GM21447 (cell line): ENCODE data around the gene PDZRN3.

ENCODE experiments used
- ATAC-seq: cut with Tn5 transposase; IDR thresholded peaks from one replicate; pipeline ENCODE4 v1.9.1; 2021; ENCODE audit not compliant: unreplicated experiment

PDZRN3 gene

DNA sequence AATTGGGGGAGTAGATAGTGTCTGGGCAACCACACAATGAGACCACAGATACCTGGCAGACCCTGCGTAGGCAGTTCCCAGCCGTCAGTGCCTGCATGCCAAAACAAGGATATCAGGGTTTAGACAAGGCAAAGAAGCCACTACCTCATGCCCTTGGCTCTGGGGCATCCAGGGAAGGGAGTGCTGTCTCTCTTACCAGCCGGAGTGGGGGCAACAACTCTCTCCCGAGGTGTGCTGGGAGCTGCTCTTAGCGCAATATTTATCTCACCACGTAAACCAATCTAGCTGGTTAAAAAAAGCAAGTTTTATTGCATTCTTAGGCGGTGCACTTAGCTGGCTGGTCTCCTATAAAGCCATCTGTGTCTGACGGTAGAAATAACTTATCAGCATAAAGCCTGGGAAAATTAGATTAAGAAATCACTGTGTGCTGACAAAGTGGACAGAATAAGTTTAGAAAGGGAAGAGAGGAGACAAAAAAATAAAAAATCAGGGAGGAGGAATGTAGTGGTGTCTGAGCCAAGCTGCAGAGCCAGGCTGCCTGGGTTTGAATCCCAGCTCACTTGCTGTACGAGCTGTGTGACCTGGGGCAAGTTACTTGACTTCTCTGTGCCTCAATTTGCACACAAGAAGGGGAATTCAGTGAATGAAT, 273.2 kb downstream of the PDZRN3 start:
- no peak for ATAC-seq

- ATAC-seq: no peak
These were observed 273.7 kb downstream of the PDZRN3 start for GRCh38 chr3:73350996-73351395.

- no peak for ATAC-seq
These were observed 275.1 kb downstream of the PDZRN3 start for GRCh38 chr3:73349657-73350056.

DNA sequence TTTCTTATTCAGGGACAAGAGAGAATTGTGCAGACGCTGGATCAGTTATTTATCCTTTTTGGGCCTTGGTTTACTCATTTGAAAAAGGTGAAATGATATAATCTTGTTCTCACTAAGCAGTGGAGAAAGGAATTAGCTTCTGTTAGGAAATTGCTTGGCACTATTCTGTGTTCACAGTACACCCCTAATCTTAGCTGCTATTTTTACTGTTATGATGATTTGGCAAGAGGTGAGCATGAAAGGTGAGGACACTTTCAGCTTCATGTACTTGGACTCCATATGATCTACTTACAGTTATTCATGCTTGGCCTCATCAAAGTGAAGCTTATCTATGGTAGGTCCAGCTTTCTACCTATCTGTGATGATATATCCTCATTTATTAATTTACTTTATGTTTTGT, 282.7 kb downstream of the PDZRN3 start:
- ATAC-seq: no peak

DNA sequence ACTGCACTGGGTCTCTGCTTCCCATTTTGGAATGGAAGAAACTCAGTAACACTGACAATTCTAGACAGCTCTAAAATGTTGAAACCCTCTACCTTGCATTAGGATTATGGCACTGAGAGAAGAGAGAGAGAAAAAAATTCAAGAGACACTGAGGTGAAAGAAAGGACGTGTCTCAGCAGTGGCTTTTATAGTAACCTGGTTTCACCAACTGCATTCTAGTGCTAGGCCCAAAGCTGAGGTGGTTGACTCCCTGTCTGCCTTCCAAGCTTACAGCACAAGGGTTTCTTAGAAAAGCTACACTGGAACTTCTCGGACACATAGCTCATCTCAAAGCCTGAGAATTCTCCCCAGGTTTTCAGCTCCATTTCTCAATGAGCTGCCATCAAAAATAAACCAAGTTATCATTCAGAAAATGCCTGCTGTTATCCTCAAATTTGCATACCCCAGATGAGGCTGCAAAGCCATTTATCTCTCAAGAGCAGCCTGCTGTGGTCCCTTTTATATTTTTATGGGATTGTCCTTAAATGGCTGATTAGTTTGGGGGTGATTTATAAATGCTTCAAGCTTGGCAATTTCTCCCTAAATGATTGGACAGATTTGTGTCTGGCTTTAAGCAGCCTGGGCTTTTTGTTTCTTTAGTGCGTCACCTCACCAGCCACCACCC, 283.3 kb downstream of the PDZRN3 start:
- no peak for ATAC-seq

DNA sequence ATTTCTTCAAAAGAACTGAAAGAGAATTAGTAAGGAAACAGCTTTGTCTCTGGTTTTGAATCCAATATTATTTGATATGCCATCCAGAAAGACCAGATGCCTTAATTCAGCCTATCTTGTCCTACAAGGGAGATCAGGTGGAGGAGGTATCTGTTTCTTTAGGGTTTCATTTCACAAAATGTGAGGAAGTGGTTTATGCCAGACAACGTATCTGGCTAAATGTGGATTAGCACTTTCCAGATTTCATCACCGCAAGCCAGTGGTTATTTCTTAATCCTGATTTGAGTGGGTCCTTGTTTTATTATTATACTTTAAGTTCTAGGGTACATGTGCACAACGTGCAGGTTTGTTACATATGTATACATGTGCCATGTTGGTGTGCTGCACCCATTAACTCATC, 292.2 kb downstream of the PDZRN3 start:
- ATAC-seq: no peak
